Hematopoietic multipotent progenitor cell treated with erythropoietin and hydrocortisone succinate and interleukin-3 and kit ligand, for 6 days (in vitro differentiated cells): ENCODE measurements around the gene UTF1.

Experiments
- DNase-seq: peaks from one replicate; pipeline ENCODE4 v3.0.0-alpha.2; 2015

Gene UTF1

DNA sequence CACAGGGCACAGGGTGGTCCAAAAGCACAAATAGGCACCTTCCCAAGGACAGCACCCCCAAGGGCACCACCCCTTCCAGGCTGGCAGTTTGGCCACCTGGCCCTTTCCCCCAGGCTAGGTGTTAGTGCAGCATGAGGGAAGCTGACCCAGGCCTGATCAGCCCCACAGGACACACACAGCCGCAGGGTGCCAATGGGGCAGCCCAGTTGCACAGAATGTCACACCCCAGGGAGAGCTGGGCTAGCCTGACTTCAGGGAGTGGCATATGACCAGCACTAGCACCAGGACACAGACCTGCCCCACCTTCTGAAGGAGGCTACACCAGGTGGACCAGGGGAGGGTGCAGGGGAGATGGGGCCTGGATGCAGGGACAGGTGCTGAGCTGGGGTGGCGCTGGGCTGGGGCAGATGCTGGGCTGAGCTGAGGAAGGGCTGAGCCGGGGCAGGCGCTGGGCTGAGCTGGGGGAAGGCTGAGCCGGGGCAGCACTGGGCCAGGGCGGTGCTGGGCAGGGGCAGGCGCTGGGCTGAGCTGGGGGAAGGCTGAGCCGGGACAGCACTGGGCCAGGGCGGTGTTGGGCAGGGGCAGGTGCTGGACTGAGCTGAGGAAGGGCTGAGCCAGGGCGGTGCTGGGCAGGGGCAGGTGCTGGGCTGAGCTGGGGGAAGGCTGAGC is 50.5 kb downstream of the UTF1 start:
- DNase-seq, result no peak

GRCh38 chr10:133281084-133281483 is 51.1 kb downstream of the UTF1 start:
- no peak for DNase-seq
